ENCODE data around the gene SPOCK2. TPM values are rescaled to one million over a fixed set of nuclear protein-coding genes. Genes with fewer than 3 reads are reported as not detected.
A peak's percentile ranks its signal among the peaks of the same experiment; 100 is the strongest.

Gene SPOCK2
- total and polyA plus RNA-seq, 2 of the 13 experiments (the other 11 are each of a cell fraction or from before 2014, with no cell fraction given), result 8.6 to 30.6 TPM

GRCh38 chr10:72034040-72034499 is 54.3 kb downstream of the SPOCK2 start (continued):
- TF ChIP-seq, protein P1, sequence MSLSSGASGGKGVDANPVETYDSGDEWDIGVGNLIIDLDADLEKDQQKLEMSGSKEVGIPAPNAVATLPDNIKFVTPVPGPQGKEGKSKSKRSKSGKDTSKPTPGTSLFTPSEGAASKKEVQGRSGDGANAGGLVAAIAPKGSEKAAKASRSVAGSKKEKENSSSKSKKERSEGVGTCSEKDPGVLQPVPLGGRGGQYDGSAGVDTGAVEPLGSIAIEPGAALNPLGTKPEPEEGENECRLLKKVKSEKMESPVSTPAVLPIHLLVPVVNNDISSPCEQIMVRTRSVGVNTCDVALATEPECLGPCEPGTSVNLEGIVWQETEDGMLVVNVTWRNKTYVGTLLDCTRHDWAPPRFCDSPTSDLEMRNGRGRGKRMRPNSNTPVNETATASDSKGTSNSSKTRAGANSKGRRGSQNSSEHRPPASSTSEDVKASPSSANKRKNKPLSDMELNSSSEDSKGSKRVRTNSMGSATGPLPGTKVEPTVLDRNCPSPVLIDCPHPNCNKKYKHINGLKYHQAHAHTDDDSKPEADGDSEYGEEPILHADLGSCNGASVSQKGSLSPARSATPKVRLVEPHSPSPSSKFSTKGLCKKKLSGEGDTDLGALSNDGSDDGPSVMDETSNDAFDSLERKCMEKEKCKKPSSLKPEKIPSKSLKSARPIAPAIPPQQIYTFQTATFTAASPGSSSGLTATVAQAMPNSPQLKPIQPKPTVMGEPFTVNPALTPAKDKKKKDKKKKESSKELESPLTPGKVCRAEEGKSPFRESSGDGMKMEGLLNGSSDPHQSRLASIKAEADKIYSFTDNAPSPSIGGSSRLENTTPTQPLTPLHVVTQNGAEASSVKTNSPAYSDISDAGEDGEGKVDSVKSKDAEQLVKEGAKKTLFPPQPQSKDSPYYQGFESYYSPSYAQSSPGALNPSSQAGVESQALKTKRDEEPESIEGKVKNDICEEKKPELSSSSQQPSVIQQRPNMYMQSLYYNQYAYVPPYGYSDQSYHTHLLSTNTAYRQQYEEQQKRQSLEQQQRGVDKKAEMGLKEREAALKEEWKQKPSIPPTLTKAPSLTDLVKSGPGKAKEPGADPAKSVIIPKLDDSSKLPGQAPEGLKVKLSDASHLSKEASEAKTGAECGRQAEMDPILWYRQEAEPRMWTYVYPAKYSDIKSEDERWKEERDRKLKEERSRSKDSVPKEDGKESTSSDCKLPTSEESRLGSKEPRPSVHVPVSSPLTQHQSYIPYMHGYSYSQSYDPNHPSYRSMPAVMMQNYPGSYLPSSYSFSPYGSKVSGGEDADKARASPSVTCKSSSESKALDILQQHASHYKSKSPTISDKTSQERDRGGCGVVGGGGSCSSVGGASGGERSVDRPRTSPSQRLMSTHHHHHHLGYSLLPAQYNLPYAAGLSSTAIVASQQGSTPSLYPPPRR (CRISPR knock-in tag; IDR thresholded peaks at IDR 0.05; ENCODE audit: borderline replicate concordance), result no peak
- TF ChIP-seq ZBTB38 (CRISPR knock-in tag; IDR thresholded peaks at IDR 0.05), result peak; percentile 83
- TF ChIP-seq NR2F1 (CRISPR knock-in tag; IDR thresholded peaks at IDR 0.05), result no peak
- TF ChIP-seq ZNF430 (CRISPR knock-in tag; IDR thresholded peaks at IDR 0.05), result no peak
- TF ChIP-seq DMAP1 (CRISPR knock-in tag; IDR thresholded peaks at IDR 0.05), result no peak
- TF ChIP-seq DR1 (CRISPR knock-in tag; IDR thresholded peaks at IDR 0.05), result no peak
- TF ChIP-seq, protein P2, sequence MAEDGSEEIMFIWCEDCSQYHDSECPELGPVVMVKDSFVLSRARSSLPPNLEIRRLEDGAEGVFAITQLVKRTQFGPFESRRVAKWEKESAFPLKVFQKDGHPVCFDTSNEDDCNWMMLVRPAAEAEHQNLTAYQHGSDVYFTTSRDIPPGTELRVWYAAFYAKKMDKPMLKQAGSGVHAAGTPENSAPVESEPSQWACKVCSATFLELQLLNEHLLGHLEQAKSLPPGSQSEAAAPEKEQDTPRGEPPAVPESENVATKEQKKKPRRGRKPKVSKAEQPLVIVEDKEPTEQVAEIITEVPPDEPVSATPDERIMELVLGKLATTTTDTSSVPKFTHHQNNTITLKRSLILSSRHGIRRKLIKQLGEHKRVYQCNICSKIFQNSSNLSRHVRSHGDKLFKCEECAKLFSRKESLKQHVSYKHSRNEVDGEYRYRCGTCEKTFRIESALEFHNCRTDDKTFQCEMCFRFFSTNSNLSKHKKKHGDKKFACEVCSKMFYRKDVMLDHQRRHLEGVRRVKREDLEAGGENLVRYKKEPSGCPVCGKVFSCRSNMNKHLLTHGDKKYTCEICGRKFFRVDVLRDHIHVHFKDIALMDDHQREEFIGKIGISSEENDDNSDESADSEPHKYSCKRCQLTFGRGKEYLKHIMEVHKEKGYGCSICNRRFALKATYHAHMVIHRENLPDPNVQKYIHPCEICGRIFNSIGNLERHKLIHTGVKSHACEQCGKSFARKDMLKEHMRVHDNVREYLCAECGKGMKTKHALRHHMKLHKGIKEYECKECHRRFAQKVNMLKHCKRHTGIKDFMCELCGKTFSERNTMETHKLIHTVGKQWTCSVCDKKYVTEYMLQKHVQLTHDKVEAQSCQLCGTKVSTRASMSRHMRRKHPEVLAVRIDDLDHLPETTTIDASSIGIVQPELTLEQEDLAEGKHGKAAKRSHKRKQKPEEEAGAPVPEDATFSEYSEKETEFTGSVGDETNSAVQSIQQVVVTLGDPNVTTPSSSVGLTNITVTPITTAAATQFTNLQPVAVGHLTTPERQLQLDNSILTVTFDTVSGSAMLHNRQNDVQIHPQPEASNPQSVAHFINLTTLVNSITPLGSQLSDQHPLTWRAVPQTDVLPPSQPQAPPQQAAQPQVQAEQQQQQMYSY (CRISPR knock-in tag; IDR thresholded peaks at IDR 0.05), result no peak
- no peak for TF ChIP-seq SRF (IDR thresholded peaks at IDR 0.05; ENCODE audit: low read depth, low read length)
- TF ChIP-seq ATF6 (CRISPR knock-in tag; conservative IDR thresholded peaks at IDR 0.05), result no peak
- TF ChIP-seq NFKBIZ (CRISPR knock-in tag; IDR thresholded peaks at IDR 0.05), result no peak
- TF ChIP-seq ZNF574 (CRISPR knock-in tag; IDR thresholded peaks at IDR 0.05), result 0 out of 2 replicates have a peak, but pooled peaks have one; percentile 21
- no peak for TF ChIP-seq GLI4 (CRISPR knock-in tag; IDR thresholded peaks at IDR 0.05; ENCODE audit: borderline replicate concordance)
- TF ChIP-seq HNRNPL (IDR thresholded peaks at IDR 0.05; ENCODE audit: low read depth, low read length), result peak; percentile 86
- peak; percentile 5 for TF ChIP-seq YY1 (IDR thresholded peaks at IDR 0.05; ENCODE audit: insufficient read depth, insufficient replicate concordance, low read depth, low read length)
- no peak for TF ChIP-seq TCF7L2 (IDR thresholded peaks at IDR 0.05; ENCODE audit: low read depth, low read length)
- no peak for TF ChIP-seq TEAD2 (CRISPR knock-in tag; IDR thresholded peaks at IDR 0.05)

Data from HepG2 (cell line).